K562 (cell line): ENCODE measurements around the gene SNW1. TPM values are rescaled to one million over a fixed set of nuclear protein-coding genes. Genes with fewer than 3 reads are reported as not detected.

Source experiments
- ARID3A ChIP-seq: IDR thresholded peaks from 2 replicates; pipeline ENCODE4 v1.6.1; 2012; ENCODE audit warnings: low read depth, low read length, improper control_type of control experiment, borderline replicate concordance
- ASH1L ChIP-seq: fragments of 450-650 bp; IDR thresholded peaks from 2 replicates; pipeline ENCODE4 v1.6.1; 2018; ENCODE audit warnings: borderline replicate concordance, mild to moderate bottlenecking, low read depth; ENCODE audit not compliant: partially characterized antibody
- CREM ChIP-seq: IDR thresholded peaks from 2 replicates; pipeline ENCODE4 v1.6.1; 2014; ENCODE audit warnings: antibody characterized with exemption, low read depth
- CUX1 ChIP-seq: fragments of 200-800 bp; sonication (Bioruptor generic); IDR thresholded peaks from 2 replicates; pipeline ENCODE4 v1.6.1; 2016; ENCODE audit warnings: missing genetic modification characterization, missing compliant biosample characterization
- EP400 ChIP-seq: fragments of 450-650 bp; IDR thresholded peaks from 2 replicates; pipeline ENCODE4 v1.6.1; 2017; ENCODE audit warnings: antibody characterized with exemption, mild to moderate bottlenecking, moderate library complexity
- EZH2 ChIP-seq: IDR thresholded peaks from 2 replicates; pipeline ENCODE4 v1.6.1; 2012; ENCODE audit warnings: low read depth, mild to moderate bottlenecking, inconsistent platforms, low read length, borderline replicate concordance
- HDAC2 ChIP-seq: fragments of 450-650 bp; IDR thresholded peaks from 2 replicates; pipeline ENCODE4 v1.6.1; 2016; ENCODE audit warnings: mild to moderate bottlenecking
- HDAC3 ChIP-seq: fragments of 450-650 bp; IDR thresholded peaks from 2 replicates; pipeline ENCODE4 v1.6.1; 2018; ENCODE audit warnings: borderline replicate concordance, mild to moderate bottlenecking, moderate library complexity; ENCODE audit not compliant: partially characterized antibody
- MAX ChIP-seq: sonication (generic); formaldehyde crosslinking; IDR thresholded peaks from 2 replicates; pipeline ENCODE4 v1.9.0; 2022; ENCODE audit warnings: mild to moderate bottlenecking, missing genetic modification reagents
- MEIS2 ChIP-seq: fragments of 450-650 bp; IDR thresholded peaks from 2 replicates; pipeline ENCODE4 v1.6.1; 2014; ENCODE audit warnings: mild to moderate bottlenecking; ENCODE audit not compliant: partially characterized antibody
- NKRF ChIP-seq: fragments of 450-650 bp; IDR thresholded peaks from 2 replicates; pipeline ENCODE4 v1.6.1; 2016; ENCODE audit warnings: borderline replicate concordance
- SP2 ChIP-seq: IDR thresholded peaks from 2 replicates; pipeline ENCODE4 v1.6.1; 2011; ENCODE audit warnings: mild to moderate bottlenecking, low read depth, low read length, moderate library complexity; ENCODE audit not compliant: poor library complexity, severe bottlenecking; ENCODE audit errors: extremely low read depth
- SREBF1 ChIP-seq: fragments of 150-350 bp; IDR thresholded peaks from 2 replicates; pipeline ENCODE4 v1.6.1; 2014; ENCODE audit warnings: antibody characterized with exemption, low read depth, low read length, borderline replicate concordance
- TAL1 ChIP-seq: fragments of 450-650 bp; IDR thresholded peaks from 2 replicates; pipeline ENCODE4 v1.6.1; 2016; ENCODE audit warnings: mild to moderate bottlenecking
- ZNF12 ChIP-seq: sonication (generic); formaldehyde crosslinking; IDR thresholded peaks from 2 replicates; pipeline ENCODE4 v1.4.0; 2020; ENCODE audit warnings: mild to moderate bottlenecking, missing genetic modification reagents
- ZNF324 ChIP-seq: fragments of 250-450 bp; sonication (Bioruptor Pico); IDR thresholded peaks from 2 replicates; pipeline ENCODE4 v1.4.0; 2020; ENCODE audit warnings: mild to moderate bottlenecking
- ZNF41 ChIP-seq: fragments of 250-450 bp; sonication (Bioruptor Pico); conservative IDR thresholded peaks from 2 replicates; pipeline ENCODE4 v1.4.0; 2020; ENCODE audit warnings: mild to moderate bottlenecking
- ZNF699 ChIP-seq: fragments of 250-450 bp; sonication (Bioruptor Pico); IDR thresholded peaks from 2 replicates; pipeline ENCODE4 v1.8.0; 2021; ENCODE audit warnings: mild to moderate bottlenecking, moderate library complexity; ENCODE audit not compliant: insufficient replicate concordance
- polyA plus RNA-seq, 8 experiments: library from polyadenylated mRNA; depleted of rRNA in 4 of 8; stranded (reverse) in 5 of 8; unstranded in 3 of 8; fragments of >200 nt; fragmentation: Nextera tagmentation in 2 of 8; fragmentation: Illumina TruSeq in 1 of 8; extraction: Ambion mirVana in 2 of 8; extraction: Trizol in 1 of 8; gene quantifications; 2 replicates each; pipeline versions ENCODE4 v1.2.1 to v1.2.3, GENCODE V29; 2011 to 2014; ENCODE audit warnings: inconsistent platforms in 1 of 8, missing spikeins in 1 of 8
- total RNA-seq, 7 experiments: library from RNA; depleted of rRNA in 6 of 7; stranded (reverse); fragments of >200 nt in 6 of 7; fragmentation: Illumina TruSeq in 2 of 7; extraction: Trizol in 2 of 7; gene quantifications; 2 replicates each; pipeline versions ENCODE4 v1.2.1 to v1.2.3, GENCODE V29; 2011 to 2021; ENCODE audit warnings: low replicate concordance in 1 of 7

SNW1 gene
- total and polyA plus RNA-seq, 9 of the 15 experiments (the other 6 are each of a cell fraction or from before 2014, with no cell fraction given), result 64.4 to 143 (median 98.2) TPM

GRCh38 chr14:77760381-77761204, at the start of gene SNW1 (continued):
- TF ChIP-seq SP2, result no peak
- TF ChIP-seq ASH1L, result no peak
- TF ChIP-seq ZNF41, result no peak
- TF ChIP-seq ZNF324 (CRISPR knock-in tag), result no peak
- no peak for TF ChIP-seq HDAC3
- TF ChIP-seq EP400, result peak; percentile 85
- TF ChIP-seq NKRF, result peak; percentile 59; the same call in 1 of the 2 replicates
- no peak for TF ChIP-seq ZNF12 (CRISPR knock-in tag)
- no peak for TF ChIP-seq SREBF1
- TF ChIP-seq MAX (CRISPR knock-in tag), result peak; percentile 46; the same call in 1 of the 2 replicates
- peak; percentile 52 for TF ChIP-seq CREM
- no peak for TF ChIP-seq TAL1
- TF ChIP-seq MEIS2, result peak; percentile 70
- TF ChIP-seq CUX1 (CRISPR knock-in tag), result no peak
- TF ChIP-seq ARID3A, result no peak
- 0 out of 2 replicates have a peak, but pooled peaks have one; percentile 16 for TF ChIP-seq HDAC2
- no peak for TF ChIP-seq EZH2
- no peak for TF ChIP-seq ZNF699 (CRISPR knock-in tag)
